B cell (primary cell): ENCODE measurements around the gene METTL26. TPM values are rescaled to one million over a fixed set of nuclear protein-coding genes. Genes with fewer than 3 reads are reported as not detected.

ENCODE experiments used
- ATAC-seq: fragments of 200-7000 bp; cut with Tn5 transposase; one replicate; pipeline ENCODE4 v1.10.0; 2021; ENCODE audit warnings: low read depth, mild to moderate bottlenecking, moderate number of reproducible peaks, moderate library complexity
- CTCF ChIA-PET: fragments of 350-600 bp; sonication (Branson Sonifier 250); formaldehyde crosslinking; loops from one replicate; lab custom pipeline; 2021; ENCODE audit warnings: antibody characterized with exemption, inconsistent platforms; lab: Charles Lee
- POLR2A ChIA-PET: fragments of 350-600 bp; sonication (Branson Sonifier 250); formaldehyde crosslinking; loops from one replicate; lab custom pipeline; 2021; ENCODE audit warnings: antibody characterized with exemption; lab: Charles Lee
- DNase-seq: peaks from one replicate; pipeline ENCODE4 v3.0.0; 2013
- H2AFZ ChIP-seq: 2 replicates; pipeline ENCODE4 v1.6.1; 2012; ENCODE audit warnings: mild to moderate bottlenecking, low read depth, low read length; ENCODE audit not compliant: insufficient read depth, poor library complexity, severe bottlenecking
- H3K27ac ChIP-seq, 2 donors: 1 replicate in 1 of 2; 2 replicates in 1 of 2; pipeline ENCODE4 v1.5.1; 2012 to 2013; ENCODE audit warnings: low read length in 2 of 2, mild to moderate bottlenecking in 2 of 2, moderate library complexity in 1 of 2
- H3K27me3 ChIP-seq, 4 experiments: fragments of 200-600 bp in 1 of 4; sonication (generic) in 1 of 4; replicated peaks in 1 of 4; 1 replicate in 2 of 4; 2 replicates in 2 of 4; pipeline versions ENCODE4 v1.6.1 to v1.7.0; 2013 to 2016; ENCODE audit warnings: low read length in 3 of 4, mild to moderate bottlenecking in 2 of 4, mixed read lengths in 1 of 4, moderate library complexity in 1 of 4; ENCODE audit not compliant: insufficient read depth in 4 of 4, control insufficient read depth in 3 of 4; ENCODE audit errors: control extremely low read depth in 1 of 4
- H3K36me3 ChIP-seq, 2 experiments: replicated peaks in 1 of 2; 1 replicate in 1 of 2; 2 replicates in 1 of 2; pipeline versions ENCODE4 v1.6.1 to v1.7.1; 2013; ENCODE audit warnings: low read length in 1 of 2; ENCODE audit not compliant: insufficient read depth in 2 of 2, control insufficient read depth in 1 of 2; ENCODE audit errors: control extremely low read depth in 1 of 2, extremely low read depth in 1 of 2
- H3K4me1 ChIP-seq, 2 donors: fragments of 200-600 bp in 1 of 2; sonication (generic) in 1 of 2; 1 replicate in 1 of 2; 2 replicates in 1 of 2; pipeline versions ENCODE4 v1.5.1 to v1.6.1; 2013 to 2017; ENCODE audit warnings: low read length in 2 of 2; ENCODE audit not compliant: control insufficient read depth in 2 of 2, insufficient read depth in 2 of 2
- H3K4me2 ChIP-seq: replicated peaks from 2 replicates; pipeline ENCODE3; 2012; ENCODE audit warnings: mild to moderate bottlenecking, low read depth, low read length; ENCODE audit not compliant: poor library complexity, severe bottlenecking
- H3K4me3 ChIP-seq, 5 experiments: fragments of 200-600 bp in 1 of 5; sonication (generic) in 1 of 5; 1 replicate in 3 of 5; 2 replicates in 2 of 5; pipeline versions ENCODE4 v1.5.1 to v1.7.0; 2011 to 2016; ENCODE audit warnings: low read length in 4 of 5, mild to moderate bottlenecking in 4 of 5, low read depth in 2 of 5, control low read depth in 1 of 5, moderate library complexity in 1 of 5; ENCODE audit not compliant: insufficient read depth in 1 of 5; ENCODE audit errors: control extremely low read depth in 1 of 5, extremely low read depth in 1 of 5
- H3K79me2 ChIP-seq: fragments of 200-600 bp; sonication (generic); one replicate; pipeline ENCODE4 v1.6.0; 2016; ENCODE audit warnings: low read length; ENCODE audit not compliant: control insufficient read depth, insufficient read depth
- H3K9ac ChIP-seq: fragments of 200-600 bp; sonication (generic); 2 replicates; pipeline ENCODE4 v1.6.1; 2017; ENCODE audit warnings: mild to moderate bottlenecking, low read length, moderate library complexity
- H3K9me3 ChIP-seq, 3 donors: one replicate each; pipeline versions ENCODE4 v1.6.1 to v1.7.1; 2013; ENCODE audit warnings: low read length in 2 of 3; ENCODE audit not compliant: control insufficient read depth in 2 of 3, insufficient read depth in 1 of 3; ENCODE audit errors: control extremely low read depth in 1 of 3
- H4K20me1 ChIP-seq: 2 replicates; pipeline ENCODE4 v1.6.0; 2012; ENCODE audit warnings: mild to moderate bottlenecking, low read length; ENCODE audit not compliant: insufficient read depth, control insufficient read depth, poor library complexity, severe bottlenecking
- H3K27ac Mint-ChIP-seq: one replicate; pipeline ENCODE4 v1.8.0; 2021; ENCODE audit warnings: mixed read lengths
- H3K27me3 Mint-ChIP-seq: one replicate; pipeline ENCODE4 v1.8.0; 2021; ENCODE audit warnings: mixed read lengths
- H3K4me1 Mint-ChIP-seq: one replicate; pipeline ENCODE4 v1.8.0; 2021; ENCODE audit warnings: mixed read lengths
- H3K4me3 Mint-ChIP-seq: one replicate; pipeline ENCODE4 v1.8.0; 2021; ENCODE audit warnings: mixed read lengths
- H3K9me3 Mint-ChIP-seq: one replicate; pipeline ENCODE4 v1.8.0; 2022; ENCODE audit warnings: mixed read lengths; ENCODE audit not compliant: insufficient read depth
- EZH2 ChIP-seq: IDR thresholded peaks from 2 replicates; pipeline ENCODE4 v1.6.1; 2012; ENCODE audit warnings: borderline replicate concordance, low read depth, mild to moderate bottlenecking, moderate library complexity, low read length; ENCODE audit not compliant: insufficient read depth, poor library complexity, severe bottlenecking
- WGBS: methylation state at CpG from one replicate; pipeline ENCODE4 v1.1.5; 2013; ENCODE audit warnings: missing lambda C conversion rate; ENCODE audit not compliant: insufficient coverage; 5-methylcytosine and 5-hydroxymethylcytosine counted together
- intact Hi-C: fragments of 100-400 bp; cut with micrococcal nuclease; formaldehyde crosslinking; loops from one replicate; pipeline ENCODE4 v1.10.0; 2022
- polyA plus RNA-seq: library from polyadenylated mRNA; depleted of rRNA; stranded (reverse); fragments of >200 nt; gene quantifications from 2 replicates; pipeline ENCODE4 v1.2.3, GENCODE V29; 2012
- total RNA-seq, 2 donors: library from RNA; stranded (reverse); fragments of 120-200 nt in 1 of 2; gene quantifications; 1 replicate in 1 of 2; 2 replicates in 1 of 2; pipeline versions ENCODE4 v1.2.3 to v1.2.4, GENCODE V29; 2013 to 2022
- TF ChIP-seq, protein P1 (sequence below): fragments of 200-600 bp; IDR thresholded peaks from one replicate; pipeline ENCODE4 v1.8.0; 2022; ENCODE audit warnings: antibody characterized with exemption, mild to moderate bottlenecking

Gene METTL26
- total and polyA plus RNA-seq, 2 donors (not counting 1 experiment from before 2014, with no cell fraction given) = 56.6 to 140 TPM

DNA sequence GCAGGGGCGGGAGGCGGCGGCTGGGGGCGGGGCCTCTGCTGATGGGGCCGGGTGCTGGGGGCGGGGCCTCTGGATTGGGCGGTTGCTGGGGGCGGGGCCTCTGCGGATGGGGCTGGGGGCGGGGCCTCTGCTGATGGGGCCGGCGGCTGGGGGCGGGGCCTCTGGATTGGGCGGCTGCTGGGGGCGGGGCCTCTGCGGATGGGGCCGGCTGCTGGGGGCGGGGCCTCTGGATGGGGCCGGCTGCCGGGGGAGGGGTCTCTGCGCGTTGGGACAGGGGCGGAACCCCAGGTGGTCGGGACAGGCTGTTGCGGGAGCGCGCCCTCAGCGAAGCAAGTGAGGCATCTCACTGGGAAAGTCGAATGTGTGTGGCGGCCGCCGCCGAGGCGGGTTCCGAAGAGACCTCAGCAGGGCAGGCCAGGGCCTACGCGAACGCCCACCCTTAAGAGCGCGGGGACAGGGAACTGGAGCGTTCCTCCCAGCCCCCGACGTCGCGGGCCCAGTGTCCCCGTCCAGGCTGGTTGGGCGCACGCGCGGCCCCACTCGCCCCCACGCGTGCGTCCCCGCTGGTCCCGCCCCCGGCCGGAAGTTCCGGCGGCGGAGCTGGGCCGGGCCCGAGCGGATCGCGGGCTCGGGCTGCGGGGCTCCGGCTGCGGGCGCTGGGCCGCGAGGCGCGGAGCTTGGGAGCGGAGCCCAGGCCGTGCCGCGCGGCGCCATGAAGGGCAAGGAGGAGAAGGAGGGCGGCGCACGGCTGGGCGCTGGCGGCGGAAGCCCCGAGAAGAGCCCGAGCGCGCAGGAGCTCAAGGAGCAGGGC lies 43.9 kb upstream of the METTL26 start, which contains the start of gene STUB1:
TSS of gene STUB1 (plus strand) at position 597 of the 811 bp plus-strand sequence. CDS start at position 713, 116 bp downstream.
- H3K4me3 ChIP-seq = peak within 1 kb of the TSS; percentile 22 to 84 (median 65)
- peaks cover 0 to 19% (median 8%) of the 10 kb centered on the region in 4 experiments for H3K27me3 ChIP-seq
- peak within 1 kb of the TSS; percentile 85 for H2AFZ ChIP-seq
- peaks cover 0 to 17% of the 10 kb centered on the region in 2 experiments for H3K36me3 ChIP-seq
- H3K4me1 ChIP-seq = peaks cover 29 to 66% of the 10 kb centered on the region in 2 donors
- peak within 1 kb of the TSS; percentile 74 to 81 for H3K27ac ChIP-seq
- no peaks in the 10 kb centered on the region for H3K9me3 Mint-ChIP-seq
- H3K4me1 Mint-ChIP-seq = peaks cover 41% of the 10 kb centered on the region
- H3K27ac Mint-ChIP-seq = peak within 1 kb of the TSS; percentile 94
- peak within 1 kb of the TSS; percentile 73 for H3K9ac ChIP-seq
- TF ChIP-seq, protein P1, sequence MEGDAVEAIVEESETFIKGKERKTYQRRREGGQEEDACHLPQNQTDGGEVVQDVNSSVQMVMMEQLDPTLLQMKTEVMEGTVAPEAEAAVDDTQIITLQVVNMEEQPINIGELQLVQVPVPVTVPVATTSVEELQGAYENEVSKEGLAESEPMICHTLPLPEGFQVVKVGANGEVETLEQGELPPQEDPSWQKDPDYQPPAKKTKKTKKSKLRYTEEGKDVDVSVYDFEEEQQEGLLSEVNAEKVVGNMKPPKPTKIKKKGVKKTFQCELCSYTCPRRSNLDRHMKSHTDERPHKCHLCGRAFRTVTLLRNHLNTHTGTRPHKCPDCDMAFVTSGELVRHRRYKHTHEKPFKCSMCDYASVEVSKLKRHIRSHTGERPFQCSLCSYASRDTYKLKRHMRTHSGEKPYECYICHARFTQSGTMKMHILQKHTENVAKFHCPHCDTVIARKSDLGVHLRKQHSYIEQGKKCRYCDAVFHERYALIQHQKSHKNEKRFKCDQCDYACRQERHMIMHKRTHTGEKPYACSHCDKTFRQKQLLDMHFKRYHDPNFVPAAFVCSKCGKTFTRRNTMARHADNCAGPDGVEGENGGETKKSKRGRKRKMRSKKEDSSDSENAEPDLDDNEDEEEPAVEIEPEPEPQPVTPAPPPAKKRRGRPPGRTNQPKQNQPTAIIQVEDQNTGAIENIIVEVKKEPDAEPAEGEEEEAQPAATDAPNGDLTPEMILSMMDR = no peak
- TF ChIP-seq EZH2 = no peak
- H3K9me3 ChIP-seq = peaks cover 0 to 7% (median 0%) of the 10 kb centered on the region in 3 donors
- intact Hi-C loops = loop anchor here (1.0 to 5.0 kb wide), 5 partner anchors 12 to 997 kb away; partner anchors contain the start of genes ANTKMT, JPT2, METTL26 and RHOT2
- H3K27me3 Mint-ChIP-seq = peaks cover 3% of the 10 kb centered on the region
- DNase-seq (peak; percentile 93), ATAC-seq (peak; percentile 74)
- under 1% methylated on average over 85 of the region's 91 CpGs for WGBS
- POLR2A ChIA-PET = interaction anchor here (0.8 to 1.1 kb wide), 2 partner anchors 10 to 154 kb away, joined by 3 to 6 read pairs; partner anchors contain the start of gene WDR24
- CTCF ChIA-PET = interaction anchor here (0.8 kb wide), 1 partner anchor 10 kb away, joined by 3 read pairs; the partner anchor contains the start of gene WDR24
- peak within 1 kb of the TSS; percentile 89 for H3K4me3 Mint-ChIP-seq
- peaks cover 31% of the 10 kb centered on the region for H4K20me1 ChIP-seq
- peaks cover 29% of the 10 kb centered on the region for H3K79me2 ChIP-seq
- peak within 1 kb of the TSS; percentile 99 for H3K4me2 ChIP-seq
